ENCODE data around the gene UGT1A8. TPM values are rescaled to one million over a fixed set of nuclear protein-coding genes. Genes with fewer than 3 reads are reported as not detected.

The UGT1A8 gene
- polyA plus RNA-seq, 1 experiment: not detected

DNA sequence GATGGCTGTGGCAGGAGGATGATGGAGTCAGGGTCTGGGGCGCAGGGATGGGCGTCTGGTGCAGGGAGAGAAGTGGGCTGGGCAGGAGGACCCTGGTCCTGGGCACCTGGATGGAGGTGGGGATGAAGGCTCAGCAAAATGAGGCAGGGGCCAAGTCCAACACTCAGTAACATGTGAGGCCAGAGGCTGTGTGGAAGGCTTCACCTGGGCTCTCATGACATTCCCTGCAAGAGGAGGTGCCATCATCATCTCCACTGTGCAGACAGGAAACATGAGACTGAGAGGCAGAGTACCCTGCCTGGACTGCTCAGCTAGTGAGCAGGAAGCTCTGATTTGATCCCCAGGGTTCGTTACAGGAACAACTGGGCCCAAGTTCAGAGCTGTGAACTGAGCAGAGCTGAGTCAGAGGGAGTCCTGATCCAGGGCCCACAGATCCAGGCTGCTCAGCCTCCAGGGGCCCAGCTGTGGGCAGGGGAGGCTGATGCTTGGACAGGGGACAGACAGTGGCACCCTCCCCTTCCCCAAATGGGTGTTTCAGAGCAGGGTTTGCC, 200.0 kb downstream of the UGT1A8 start:
- Histone ChIP-seq H3K9me3 (ENCODE audit: control insufficient read depth, insufficient read depth, low read length) (no peaks in the 10 kb centered on the region; the same call in 1 of the 2 replicates), H3K4me3 (ENCODE audit: low read depth, low read length) (no peak overlapping the region), H3K27me3 (ENCODE audit: control insufficient read depth, insufficient read depth, low read length) (peaks cover 6% of the 10 kb centered on the region), H3K27ac (ENCODE audit: low read depth, low read length) (no peak overlapping the region)
- no peak for DNase-seq (ENCODE audit: low read depth, low spot score)
- TF ChIP-seq, protein P1, sequence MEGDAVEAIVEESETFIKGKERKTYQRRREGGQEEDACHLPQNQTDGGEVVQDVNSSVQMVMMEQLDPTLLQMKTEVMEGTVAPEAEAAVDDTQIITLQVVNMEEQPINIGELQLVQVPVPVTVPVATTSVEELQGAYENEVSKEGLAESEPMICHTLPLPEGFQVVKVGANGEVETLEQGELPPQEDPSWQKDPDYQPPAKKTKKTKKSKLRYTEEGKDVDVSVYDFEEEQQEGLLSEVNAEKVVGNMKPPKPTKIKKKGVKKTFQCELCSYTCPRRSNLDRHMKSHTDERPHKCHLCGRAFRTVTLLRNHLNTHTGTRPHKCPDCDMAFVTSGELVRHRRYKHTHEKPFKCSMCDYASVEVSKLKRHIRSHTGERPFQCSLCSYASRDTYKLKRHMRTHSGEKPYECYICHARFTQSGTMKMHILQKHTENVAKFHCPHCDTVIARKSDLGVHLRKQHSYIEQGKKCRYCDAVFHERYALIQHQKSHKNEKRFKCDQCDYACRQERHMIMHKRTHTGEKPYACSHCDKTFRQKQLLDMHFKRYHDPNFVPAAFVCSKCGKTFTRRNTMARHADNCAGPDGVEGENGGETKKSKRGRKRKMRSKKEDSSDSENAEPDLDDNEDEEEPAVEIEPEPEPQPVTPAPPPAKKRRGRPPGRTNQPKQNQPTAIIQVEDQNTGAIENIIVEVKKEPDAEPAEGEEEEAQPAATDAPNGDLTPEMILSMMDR (IDR thresholded peaks at IDR 0.05; ENCODE audit: low read depth, low read length): no peak
- POLR2A ChIA-PET: no interaction called here
- CTCF ChIA-PET: no interaction called here

DNA sequence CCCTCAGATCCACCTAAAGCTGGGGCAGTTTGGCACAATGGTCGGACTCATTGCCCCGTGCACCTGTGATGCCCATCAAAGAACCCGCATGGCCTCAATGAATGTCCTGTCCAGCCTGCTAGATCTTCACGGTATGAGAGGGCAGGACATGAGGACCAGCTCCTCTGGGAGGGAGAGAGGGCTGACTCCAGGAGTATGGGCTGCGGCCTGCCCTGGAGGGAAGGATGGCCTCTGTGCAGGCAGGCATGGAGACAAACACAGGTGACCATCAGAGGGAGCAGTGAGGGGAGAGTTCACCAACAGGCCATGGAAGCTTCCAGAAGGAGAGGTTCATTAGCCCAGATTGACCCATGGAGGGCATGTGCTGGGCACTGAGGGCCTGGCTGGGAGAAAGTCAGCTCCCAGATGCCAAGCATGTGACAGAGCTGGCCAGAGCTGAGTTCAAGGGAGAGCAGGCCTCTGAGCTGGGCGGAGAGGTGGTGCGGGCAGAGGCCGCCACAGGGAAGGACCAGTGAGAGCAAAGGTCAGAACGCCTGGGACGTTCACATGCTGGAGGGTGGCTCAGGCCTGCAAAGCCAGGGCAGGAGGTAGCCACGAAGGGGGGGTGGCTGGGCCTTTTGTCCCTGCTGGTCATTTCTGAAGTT, 200.7 kb downstream of the UGT1A8 start:
- DNase-seq (ENCODE audit: low read depth, low spot score): no peak
- TF ChIP-seq, protein P1 (IDR thresholded peaks at IDR 0.05; ENCODE audit: low read depth, low read length): no peak
- Histone ChIP-seq H3K27ac (ENCODE audit: low read depth, low read length) (no peak overlapping the region), H3K4me3 (ENCODE audit: low read depth, low read length) (no peak overlapping the region), H3K27me3 (ENCODE audit: control insufficient read depth, insufficient read depth, low read length) (peaks cover 6% of the 10 kb centered on the region), H3K9me3 (ENCODE audit: control insufficient read depth, insufficient read depth, low read length) (no peaks in the 10 kb centered on the region; the same call in 1 of the 2 replicates)
- POLR2A ChIA-PET: no interaction called here
- CTCF ChIA-PET: no interaction called here

DNA sequence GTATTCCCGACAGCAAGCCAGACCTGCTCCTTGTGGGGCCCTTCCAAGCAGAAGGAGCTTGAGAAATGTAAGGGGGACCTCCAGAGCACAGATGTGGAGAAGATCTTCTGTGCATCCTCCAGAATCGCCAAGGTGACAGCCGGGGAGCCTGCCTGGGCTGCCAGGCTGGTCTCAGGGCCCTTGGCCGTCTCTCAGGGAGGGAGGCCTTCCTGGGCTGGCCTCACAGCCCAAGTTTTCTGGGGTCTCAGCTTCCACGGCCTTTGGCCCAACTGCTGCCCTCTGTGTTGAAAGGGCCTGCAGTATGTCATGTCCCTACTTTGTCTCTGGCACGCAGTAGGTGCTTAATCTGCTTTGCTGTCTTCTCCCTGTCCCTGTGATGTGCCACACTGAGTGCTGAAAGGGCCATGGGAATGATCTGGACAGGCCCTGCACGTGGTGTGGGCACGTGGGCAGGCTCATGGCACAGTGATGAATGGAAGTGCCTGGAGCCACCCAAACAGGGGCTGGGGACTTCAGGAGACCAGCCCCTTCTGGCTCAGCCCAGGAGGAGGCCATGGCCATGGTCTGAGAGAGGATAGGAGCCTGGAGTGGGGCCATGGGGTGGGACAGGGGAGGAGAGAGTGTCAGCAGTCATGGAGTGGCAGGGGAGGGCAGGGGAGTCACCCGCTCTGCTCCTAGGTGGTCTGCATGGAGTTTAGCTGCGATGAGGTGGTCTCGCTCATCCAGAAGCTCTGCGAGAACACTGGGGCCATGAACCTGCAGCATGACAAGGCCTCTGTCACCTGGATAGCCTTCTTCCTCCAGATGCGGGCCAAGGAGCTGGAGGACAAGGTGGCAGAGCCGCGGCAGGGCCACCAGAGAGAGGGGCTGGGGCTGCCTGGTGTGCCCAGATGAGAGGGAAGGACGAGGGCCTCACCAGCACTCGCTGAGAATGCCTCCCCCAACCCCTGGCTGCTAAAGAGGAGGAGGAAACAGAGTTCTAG, 201.5 kb downstream of the UGT1A8 start:
- ChIA-PET CTCF (no interaction called here), POLR2A (no interaction called here)
- H3K27me3 ChIP-seq (ENCODE audit: control insufficient read depth, insufficient read depth, low read length): peaks cover 9% of the 10 kb centered on the region
- no peak overlapping the region for H3K27ac ChIP-seq (ENCODE audit: low read depth, low read length)
- no peak overlapping the region for H3K4me3 ChIP-seq (ENCODE audit: low read depth, low read length)
- TF ChIP-seq, protein P1 (IDR thresholded peaks at IDR 0.05; ENCODE audit: low read depth, low read length): no peak
- no peaks in the 10 kb centered on the region; the same call in 1 of the 2 replicates for H3K9me3 ChIP-seq (ENCODE audit: control insufficient read depth, insufficient read depth, low read length)
- no peak for DNase-seq (ENCODE audit: low read depth, low spot score)

GRCh38 chr2:233819884-233820773, 202.7 kb downstream of the UGT1A8 start:
- CTCF ChIA-PET: no interaction called here
- no peak overlapping the region for H3K4me3 ChIP-seq (ENCODE audit: low read depth, low read length)
- TF ChIP-seq, protein P1 (IDR thresholded peaks at IDR 0.05; ENCODE audit: low read depth, low read length): no peak
- peaks cover 9% of the 10 kb centered on the region for H3K27me3 ChIP-seq (ENCODE audit: control insufficient read depth, insufficient read depth, low read length)
- H3K9me3 ChIP-seq (ENCODE audit: control insufficient read depth, insufficient read depth, low read length): no peaks in the 10 kb centered on the region; the same call in 1 of the 2 replicates
- POLR2A ChIA-PET: no interaction called here
- no peak overlapping the region for H3K27ac ChIP-seq (ENCODE audit: low read depth, low read length)
- DNase-seq (ENCODE audit: low read depth, low spot score): no peak

All from AG04450 (cell line).